Body of pancreas (tissue), 4 donors: ENCODE data around the gene TXNDC11.

ENCODE experiments used
- POLR2A ChIP-seq, 3 donors: fragments of 450-650 bp; IDR thresholded peaks; one replicate each; pipeline ENCODE4 v1.6.1; 2016; ENCODE audit warnings: antibody characterized with exemption in 3 of 3, mild to moderate bottlenecking in 2 of 3
- TF ChIP-seq, protein P1 (sequence below), 7 experiments: fragments of 450-650 bp in 4 of 7; fragments of 200-600 bp in 3 of 7; sonication (generic) in 3 of 7; IDR thresholded peaks; one replicate each; pipeline ENCODE4 v1.5.1; 2016 to 2019; ENCODE audit warnings: antibody characterized with exemption in 7 of 7

DNA sequence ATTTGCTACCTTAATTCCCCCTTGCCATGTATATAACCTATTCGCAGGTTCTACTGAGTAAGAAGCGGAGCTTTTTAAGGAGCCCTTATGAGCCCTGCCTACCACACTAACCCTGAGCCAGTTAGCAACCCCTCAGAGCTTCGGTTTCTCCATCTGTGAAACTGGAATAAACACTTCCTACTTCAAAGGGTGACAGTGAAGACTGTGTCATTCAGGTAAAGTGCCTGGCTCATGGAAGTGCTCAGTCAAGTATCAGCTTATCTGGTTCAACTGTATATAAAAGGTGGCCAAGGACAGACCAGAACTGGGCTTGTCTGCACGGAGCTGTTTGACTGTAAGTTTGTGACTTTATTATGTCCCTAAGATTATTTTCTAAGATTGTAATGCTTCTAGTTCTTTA lies 31.0 kb downstream of the TXNDC11 start:
- TF ChIP-seq POLR2A (IDR thresholded peaks at IDR 0.05), result no peak
- TF ChIP-seq, protein P1, sequence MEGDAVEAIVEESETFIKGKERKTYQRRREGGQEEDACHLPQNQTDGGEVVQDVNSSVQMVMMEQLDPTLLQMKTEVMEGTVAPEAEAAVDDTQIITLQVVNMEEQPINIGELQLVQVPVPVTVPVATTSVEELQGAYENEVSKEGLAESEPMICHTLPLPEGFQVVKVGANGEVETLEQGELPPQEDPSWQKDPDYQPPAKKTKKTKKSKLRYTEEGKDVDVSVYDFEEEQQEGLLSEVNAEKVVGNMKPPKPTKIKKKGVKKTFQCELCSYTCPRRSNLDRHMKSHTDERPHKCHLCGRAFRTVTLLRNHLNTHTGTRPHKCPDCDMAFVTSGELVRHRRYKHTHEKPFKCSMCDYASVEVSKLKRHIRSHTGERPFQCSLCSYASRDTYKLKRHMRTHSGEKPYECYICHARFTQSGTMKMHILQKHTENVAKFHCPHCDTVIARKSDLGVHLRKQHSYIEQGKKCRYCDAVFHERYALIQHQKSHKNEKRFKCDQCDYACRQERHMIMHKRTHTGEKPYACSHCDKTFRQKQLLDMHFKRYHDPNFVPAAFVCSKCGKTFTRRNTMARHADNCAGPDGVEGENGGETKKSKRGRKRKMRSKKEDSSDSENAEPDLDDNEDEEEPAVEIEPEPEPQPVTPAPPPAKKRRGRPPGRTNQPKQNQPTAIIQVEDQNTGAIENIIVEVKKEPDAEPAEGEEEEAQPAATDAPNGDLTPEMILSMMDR (IDR thresholded peaks at IDR 0.05), result no peak
